ENCODE data around the gene WEE1. TPM values are rescaled to one million over a fixed set of nuclear protein-coding genes. Genes with fewer than 3 reads are reported as not detected.

Gene WEE1
- polyA plus RNA-seq, 1 donor (not counting 4 experiments of a cell fraction or from before 2014, with no cell fraction given): 39.2 TPM

DNA sequence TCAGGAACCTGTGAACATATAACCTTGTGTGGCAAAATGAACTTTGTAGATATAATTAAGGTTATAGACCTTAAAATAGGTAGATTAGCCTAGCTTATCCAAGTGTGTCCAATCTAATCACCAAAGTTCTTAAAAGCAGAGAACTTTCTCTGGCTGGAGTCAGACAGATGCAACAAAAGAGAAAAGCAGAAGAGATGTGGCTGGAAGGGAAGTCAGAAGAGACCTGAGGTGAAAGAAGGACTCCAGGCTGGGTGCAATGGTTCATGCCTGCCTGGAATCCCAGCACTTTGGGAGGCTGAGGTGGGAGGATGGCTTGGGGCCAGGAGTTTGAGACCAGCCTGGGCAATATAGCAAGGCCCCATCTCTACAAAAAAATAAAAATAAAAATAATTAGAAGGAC is 51.0 kb downstream of the WEE1 start:
- no peak for FAIRE-seq

GRCh38 chr11:9625162-9625561 is 51.7 kb downstream of the WEE1 start:
- FAIRE-seq: peak; percentile 56
- H3K27me3 ChIP-seq (ENCODE audit: control insufficient read depth, extremely low read depth, insufficient read depth, low read length): no peaks in the 10 kb centered on the region
- dilution Hi-C loops (cut with MboI; ENCODE audit: extremely low pct_ligation_motif_present, low sequenced_read_pairs): no loop called here
- peaks cover 5% of the 10 kb centered on the region for H3K4me1 ChIP-seq (ENCODE audit: control insufficient read depth, extremely low read depth, insufficient read depth, low read length)
- no peaks in the 10 kb centered on the region for H4K20me1 ChIP-seq (ENCODE audit: control insufficient read depth, extremely low read depth, insufficient read depth, low read length)
- no peak overlapping the region for H3K4me3 ChIP-seq (ENCODE audit: control insufficient read depth in 2 of 3, extremely low read depth in 1 of 3, insufficient read depth in 2 of 3, low read depth in 1 of 3, low read length in 3 of 3)
- no peaks in the 10 kb centered on the region for H3K36me3 ChIP-seq (ENCODE audit: control insufficient read depth in 2 of 2, extremely low read depth in 1 of 2, insufficient read depth in 2 of 2, low read length in 2 of 2)
- no peak overlapping the region for H3K4me2 ChIP-seq (ENCODE audit: control insufficient read depth, extremely low read depth, insufficient read depth, low read depth, low read length)
- TF ChIP-seq EZH2 (IDR thresholded peaks at IDR 0.05; ENCODE audit: low read length) (no peak), CTCF (optimal IDR thresholded peaks at IDR 0.05 in 1 of 3, IDR thresholded peaks at IDR 0.05 in 1 of 3, conservative IDR thresholded peaks at IDR 0.05 in 1 of 3; ENCODE audit: extremely low read depth in 1 of 3, insufficient read depth in 2 of 3, low read length in 3 of 3) (no peak)
- no peak overlapping the region for H3K9ac ChIP-seq (ENCODE audit: control insufficient read depth, extremely low read depth, insufficient read depth, low read length)
- DNase-seq (ENCODE audit: low read depth, low spot score): no peak
- H3K79me2 ChIP-seq (ENCODE audit: control insufficient read depth, insufficient read depth, low read length): no peaks in the 10 kb centered on the region
- no peak overlapping the region for H3K27ac ChIP-seq (ENCODE audit: control insufficient read depth, insufficient read depth, low read length)
- H3K9me1 ChIP-seq (ENCODE audit: control insufficient read depth, extremely low read depth, insufficient read depth, low read length): no peaks in the 10 kb centered on the region
- no peak overlapping the region for H2AFZ ChIP-seq (ENCODE audit: control insufficient read depth, low read length)
- H3K9me3 ChIP-seq (ENCODE audit: control insufficient read depth, low read depth, low read length): no peaks in the 10 kb centered on the region

More for the DNA sequence above, 51.0 kb downstream of the WEE1 start:
- dilution Hi-C loops (cut with MboI; ENCODE audit: extremely low pct_ligation_motif_present, low sequenced_read_pairs): no loop called here
- H3K9me1 ChIP-seq (ENCODE audit: control insufficient read depth, extremely low read depth, insufficient read depth, low read length): no peaks in the 10 kb centered on the region
- peaks cover 5% of the 10 kb centered on the region for H3K4me1 ChIP-seq (ENCODE audit: control insufficient read depth, extremely low read depth, insufficient read depth, low read length)
- no peaks in the 10 kb centered on the region for H3K79me2 ChIP-seq (ENCODE audit: control insufficient read depth, insufficient read depth, low read length)
- H3K4me3 ChIP-seq (ENCODE audit: control insufficient read depth in 2 of 3, extremely low read depth in 1 of 3, insufficient read depth in 2 of 3, low read depth in 1 of 3, low read length in 3 of 3): no peak overlapping the region
- H3K36me3 ChIP-seq (ENCODE audit: control insufficient read depth in 2 of 2, extremely low read depth in 1 of 2, insufficient read depth in 2 of 2, low read length in 2 of 2): no peaks in the 10 kb centered on the region
- no peak overlapping the region for H3K9ac ChIP-seq (ENCODE audit: control insufficient read depth, extremely low read depth, insufficient read depth, low read length)
- no peak for DNase-seq (ENCODE audit: low read depth, low spot score)
- no peak overlapping the region for H3K27ac ChIP-seq (ENCODE audit: control insufficient read depth, insufficient read depth, low read length)
- no peak for TF ChIP-seq EZH2 (IDR thresholded peaks at IDR 0.05; ENCODE audit: low read length)
- TF ChIP-seq CTCF (optimal IDR thresholded peaks at IDR 0.05 in 1 of 3, IDR thresholded peaks at IDR 0.05 in 1 of 3, conservative IDR thresholded peaks at IDR 0.05 in 1 of 3; ENCODE audit: extremely low read depth in 1 of 3, insufficient read depth in 2 of 3, low read length in 3 of 3): no peak
- H4K20me1 ChIP-seq (ENCODE audit: control insufficient read depth, extremely low read depth, insufficient read depth, low read length): no peaks in the 10 kb centered on the region
- H3K4me2 ChIP-seq (ENCODE audit: control insufficient read depth, extremely low read depth, insufficient read depth, low read depth, low read length): no peak overlapping the region
- H3K27me3 ChIP-seq (ENCODE audit: control insufficient read depth, extremely low read depth, insufficient read depth, low read length): no peaks in the 10 kb centered on the region
- no peaks in the 10 kb centered on the region for H3K9me3 ChIP-seq (ENCODE audit: control insufficient read depth, low read depth, low read length)
- no peak overlapping the region for H2AFZ ChIP-seq (ENCODE audit: control insufficient read depth, low read length)
